H9 (cell line): ENCODE measurements around the gene CCDC69. TPM values are rescaled to one million over a fixed set of nuclear protein-coding genes. Genes with fewer than 3 reads are reported as not detected.

Source experiments
- DNase-seq: peaks from one replicate; pipeline ENCODE4 v3.0.0-alpha.2; 2017
- H2AFZ ChIP-seq: one replicate; pipeline ENCODE4 v1.6.1; 2013; ENCODE audit warnings: mild to moderate bottlenecking, low read length, control low read depth, moderate library complexity
- H2AK5ac ChIP-seq: 2 replicates; pipeline ENCODE4 v1.6.1; 2013; ENCODE audit warnings: low read length, control low read depth, mixed read lengths; ENCODE audit not compliant: insufficient read length
- H2BK120ac ChIP-seq: one replicate; pipeline ENCODE4 v1.6.1; 2013; ENCODE audit warnings: low read depth, mild to moderate bottlenecking, low read length, control low read depth, inconsistent platforms; ENCODE audit not compliant: poor library complexity, severe bottlenecking
- H2BK12ac ChIP-seq: 2 replicates; pipeline ENCODE4 v1.6.1; 2013; ENCODE audit warnings: low read length, control low read depth, mixed read lengths, low read depth; ENCODE audit not compliant: insufficient read length
- H2BK15ac ChIP-seq: 2 replicates; pipeline ENCODE4 v1.6.1; 2013; ENCODE audit warnings: low read depth, low read length, control low read depth
- H2BK20ac ChIP-seq: one replicate; pipeline ENCODE4 v1.6.1; 2013; ENCODE audit warnings: low read depth, mild to moderate bottlenecking, low read length, control low read depth, inconsistent platforms; ENCODE audit not compliant: poor library complexity, severe bottlenecking
- H2BK5ac ChIP-seq: 2 replicates; pipeline ENCODE4 v1.6.1; 2013; ENCODE audit warnings: low read length, control low read depth, mixed read lengths; ENCODE audit not compliant: insufficient read length
- H3K14ac ChIP-seq: 2 replicates; pipeline ENCODE4 v1.6.1; 2013; ENCODE audit warnings: low read length, control low read depth; ENCODE audit not compliant: insufficient read depth
- H3K18ac ChIP-seq: 2 replicates; pipeline ENCODE4 v1.6.1; 2013; ENCODE audit warnings: low read depth, mild to moderate bottlenecking, mixed read lengths, low read length, control low read depth; ENCODE audit not compliant: insufficient read length
- H3K23ac ChIP-seq: 2 replicates; pipeline ENCODE4 v1.6.1; 2013; ENCODE audit warnings: low read length, control low read depth, mixed read lengths, low read depth; ENCODE audit not compliant: insufficient read length
- H3K23me2 ChIP-seq: 2 replicates; pipeline ENCODE4 v1.6.1; 2013; ENCODE audit warnings: low read depth, mild to moderate bottlenecking, mixed read lengths, low read length, control low read depth; ENCODE audit not compliant: insufficient read length, poor library complexity, severe bottlenecking
- H3K27ac ChIP-seq: 2 replicates; pipeline ENCODE4 v1.5.1; 2013; ENCODE audit warnings: low read length, control low read depth, mixed read lengths, low read depth; ENCODE audit not compliant: insufficient read length
- H3K27me3 ChIP-seq: 2 replicates; pipeline ENCODE4 v1.6.1; 2013; ENCODE audit warnings: low read length, control low read depth, inconsistent platforms; ENCODE audit not compliant: insufficient read depth
- H3K4ac ChIP-seq: 2 replicates; pipeline ENCODE4 v1.6.1; 2013; ENCODE audit warnings: low read depth, mild to moderate bottlenecking, control low read depth, inconsistent platforms, low read length, moderate library complexity
- H3K4me1 ChIP-seq: 2 replicates; pipeline ENCODE4 v1.6.1; 2013; ENCODE audit warnings: low read length, control low read depth, inconsistent platforms; ENCODE audit not compliant: insufficient read depth
- H3K4me2 ChIP-seq: 2 replicates; pipeline ENCODE4 v1.6.1; 2013; ENCODE audit warnings: low read length, control low read depth, mixed read lengths; ENCODE audit not compliant: insufficient read length, insufficient read depth
- H3K56ac ChIP-seq: 2 replicates; pipeline ENCODE4 v1.6.1; 2013; ENCODE audit warnings: low read depth, mild to moderate bottlenecking, mixed read lengths, low read length, control low read depth; ENCODE audit not compliant: insufficient read length
- H3K79me1 ChIP-seq: 2 replicates; pipeline ENCODE4 v1.6.1; 2013; ENCODE audit warnings: low read depth, mild to moderate bottlenecking, moderate library complexity, low read length, control low read depth, inconsistent platforms; ENCODE audit not compliant: insufficient read depth, poor library complexity, severe bottlenecking
- H3K79me2 ChIP-seq: 2 replicates; pipeline ENCODE4 v1.6.1; 2013; ENCODE audit warnings: low read length, control low read depth, inconsistent platforms; ENCODE audit not compliant: insufficient read depth
- H3K9ac ChIP-seq: 2 replicates; pipeline ENCODE4 v1.6.1; 2013; ENCODE audit warnings: low read length, control low read depth, mixed read lengths; ENCODE audit not compliant: insufficient read length; ENCODE audit errors: extremely low read depth
- H3K9me3 ChIP-seq: one replicate; pipeline ENCODE4 v1.6.1; 2013; ENCODE audit warnings: low read depth, low read length, inconsistent platforms; ENCODE audit not compliant: control insufficient read depth
- H3T11ph ChIP-seq: one replicate; pipeline ENCODE4 v1.6.1; 2013; ENCODE audit warnings: mild to moderate bottlenecking, low read length, control low read depth, inconsistent platforms
- H4K20me1 ChIP-seq: one replicate; pipeline ENCODE4 v1.6.1; 2013; ENCODE audit not compliant: control insufficient read depth, insufficient read length, insufficient read depth
- H4K5ac ChIP-seq: 2 replicates; pipeline ENCODE4 v1.6.1; 2013; ENCODE audit warnings: low read depth, mild to moderate bottlenecking, mixed read lengths, low read length, control low read depth; ENCODE audit not compliant: insufficient read length
- H4K8ac ChIP-seq: replicated peaks from 2 replicates; pipeline ENCODE4 v1.6.1; 2013; ENCODE audit warnings: low read length, control low read depth, mixed read lengths, low read depth; ENCODE audit not compliant: insufficient read length
- H4K91ac ChIP-seq: 2 replicates; pipeline ENCODE4 v1.6.1; 2013; ENCODE audit warnings: low read depth, mild to moderate bottlenecking, moderate library complexity, mixed read lengths, low read length, control low read depth; ENCODE audit not compliant: insufficient read length
- H3K27ac Mint-ChIP-seq, 3 experiments: 2 replicates in 2 of 3; 3 replicates in 1 of 3; pipeline ENCODE4 v1.8.0; 2020 to 2021; ENCODE audit warnings: mixed read lengths in 3 of 3, mild to moderate bottlenecking in 1 of 3, moderate library complexity in 1 of 3
- H3K27me3 Mint-ChIP-seq: 2 replicates; pipeline ENCODE4 v1.8.0; 2021; ENCODE audit warnings: low read depth, mild to moderate bottlenecking, moderate library complexity, mixed read lengths
- H3K36me3 Mint-ChIP-seq, 3 experiments: 2 replicates in 2 of 3; 3 replicates in 1 of 3; pipeline ENCODE4 v1.8.0; 2020 to 2021; ENCODE audit warnings: low read depth in 3 of 3, mixed read lengths in 3 of 3; ENCODE audit not compliant: insufficient read depth in 1 of 3
- H3K4me1 Mint-ChIP-seq, 2 experiments: 2 replicates each; pipeline ENCODE4 v1.8.0; 2020; ENCODE audit warnings: mixed read lengths in 2 of 2
- H3K4me3 Mint-ChIP-seq, 2 experiments: 2 replicates in 1 of 2; 3 replicates in 1 of 2; pipeline ENCODE4 v1.8.0; 2020 to 2021; ENCODE audit warnings: mild to moderate bottlenecking in 2 of 2, mixed read lengths in 2 of 2, moderate library complexity in 1 of 2
- H3K9me3 Mint-ChIP-seq, 2 experiments: 2 replicates in 1 of 2; 3 replicates in 1 of 2; pipeline ENCODE4 v1.8.0; 2020; ENCODE audit warnings: mild to moderate bottlenecking in 2 of 2, mixed read lengths in 2 of 2, moderate library complexity in 1 of 2
- WGBS: extraction: QIAGEN DNeasy Blood & Tissue Kit; methylation state at CpG from one replicate; pipeline ENCODE4 v1.1.7; 2013; ENCODE audit warnings: missing lambda C conversion rate, low lambda C conversion rate, mixed read lengths; ENCODE audit not compliant: insufficient read length; ENCODE audit errors: extremely low coverage; 5-methylcytosine and 5-hydroxymethylcytosine counted together
- total RNA-seq: library from RNA; stranded (reverse); gene quantifications from 2 replicates; pipeline ENCODE4 v1.2.1, GENCODE V29; 2021
- TF ChIP-seq, protein P1 (sequence below): fragments of 200-600 bp; sonication (generic); conservative IDR thresholded peaks from 3 replicates; pipeline ENCODE4 v1.8.0; 2021; ENCODE audit warnings: antibody characterized with exemption, mild to moderate bottlenecking

CCDC69 gene
- total RNA-seq, 1 experiment from 2014 or later, result 5.3 TPM

DNA sequence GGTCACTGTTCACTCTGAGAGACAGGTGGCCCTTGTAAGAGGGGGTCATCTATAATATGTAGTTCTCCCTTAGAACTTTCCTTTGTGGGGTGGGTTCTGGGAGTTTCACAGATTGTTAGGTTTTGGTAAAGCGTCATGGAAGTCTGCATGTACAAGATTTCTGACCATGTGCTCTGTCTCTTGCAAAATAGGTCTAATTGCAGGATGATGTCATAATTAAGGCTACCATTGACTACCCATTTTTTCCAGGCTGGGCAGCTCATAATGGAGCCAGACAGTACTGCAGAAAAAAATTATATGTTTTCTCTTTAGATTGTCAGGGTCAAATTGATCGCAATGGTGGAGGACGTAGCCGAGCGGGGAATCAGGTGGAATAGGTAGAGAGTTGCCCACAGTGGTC lies 25.4 kb upstream of the CCDC69 start:
- WGBS, result no CpG with 5 or more reads among the region's 5 CpGs
- no peaks in the 10 kb centered on the region for H4K20me1 ChIP-seq

More for the DNA sequence above, 25.4 kb upstream of the CCDC69 start:
- Histone ChIP-seq H3K4ac (no peak overlapping the region), H4K91ac (no peak overlapping the region), H4K5ac (no peak overlapping the region), H3K56ac (no peak overlapping the region), H3K79me2 (no peaks in the 10 kb centered on the region), H3K4me1 (no peaks in the 10 kb centered on the region), H3K18ac (no peak overlapping the region), H3K9me3 (no peaks in the 10 kb centered on the region), H2AFZ (no peak overlapping the region), H2BK15ac (no peak overlapping the region), H3K9ac (no peak overlapping the region), H3T11ph (no peak overlapping the region), H3K4me2 (no peak overlapping the region), H4K8ac (no peak overlapping the region), H2BK20ac (no peak overlapping the region), H3K23me2 (peaks cover 9% of the 10 kb centered on the region), H3K27me3 (no peaks in the 10 kb centered on the region; the same call in 1 of the 2 replicates), H3K27ac (no peak overlapping the region), H2AK5ac (no peak overlapping the region), H3K23ac (no peak overlapping the region), H2BK12ac (no peak overlapping the region), H3K14ac (no peak overlapping the region), H2BK5ac (no peak overlapping the region), H3K79me1 (no peaks in the 10 kb centered on the region), H2BK120ac (no peak overlapping the region)
- no peaks in the 10 kb centered on the region for H3K9me3 Mint-ChIP-seq
- no peak overlapping the region for H3K4me3 Mint-ChIP-seq
- peaks cover 25 to 30% of the 10 kb centered on the region in 2 experiments for H3K4me1 Mint-ChIP-seq
- DNase-seq, result no peak
- no peaks in the 10 kb centered on the region; a peak in 1 of 7 replicates for H3K36me3 Mint-ChIP-seq
- TF ChIP-seq, protein P1, sequence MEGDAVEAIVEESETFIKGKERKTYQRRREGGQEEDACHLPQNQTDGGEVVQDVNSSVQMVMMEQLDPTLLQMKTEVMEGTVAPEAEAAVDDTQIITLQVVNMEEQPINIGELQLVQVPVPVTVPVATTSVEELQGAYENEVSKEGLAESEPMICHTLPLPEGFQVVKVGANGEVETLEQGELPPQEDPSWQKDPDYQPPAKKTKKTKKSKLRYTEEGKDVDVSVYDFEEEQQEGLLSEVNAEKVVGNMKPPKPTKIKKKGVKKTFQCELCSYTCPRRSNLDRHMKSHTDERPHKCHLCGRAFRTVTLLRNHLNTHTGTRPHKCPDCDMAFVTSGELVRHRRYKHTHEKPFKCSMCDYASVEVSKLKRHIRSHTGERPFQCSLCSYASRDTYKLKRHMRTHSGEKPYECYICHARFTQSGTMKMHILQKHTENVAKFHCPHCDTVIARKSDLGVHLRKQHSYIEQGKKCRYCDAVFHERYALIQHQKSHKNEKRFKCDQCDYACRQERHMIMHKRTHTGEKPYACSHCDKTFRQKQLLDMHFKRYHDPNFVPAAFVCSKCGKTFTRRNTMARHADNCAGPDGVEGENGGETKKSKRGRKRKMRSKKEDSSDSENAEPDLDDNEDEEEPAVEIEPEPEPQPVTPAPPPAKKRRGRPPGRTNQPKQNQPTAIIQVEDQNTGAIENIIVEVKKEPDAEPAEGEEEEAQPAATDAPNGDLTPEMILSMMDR, result no peak
- no peak overlapping the region for H3K27ac Mint-ChIP-seq
- H3K27me3 Mint-ChIP-seq, result peaks cover 2% of the 10 kb centered on the region; the same call in 1 of the 2 replicates
